ENCODE data around the gene ANTXR2. TPM values are rescaled to one million over a fixed set of nuclear protein-coding genes. Genes with fewer than 3 reads are reported as not detected.

Gene ANTXR2
- total RNA-seq, 2 experiments from 2014 or later = 15.3 to 16.7 TPM

DNA sequence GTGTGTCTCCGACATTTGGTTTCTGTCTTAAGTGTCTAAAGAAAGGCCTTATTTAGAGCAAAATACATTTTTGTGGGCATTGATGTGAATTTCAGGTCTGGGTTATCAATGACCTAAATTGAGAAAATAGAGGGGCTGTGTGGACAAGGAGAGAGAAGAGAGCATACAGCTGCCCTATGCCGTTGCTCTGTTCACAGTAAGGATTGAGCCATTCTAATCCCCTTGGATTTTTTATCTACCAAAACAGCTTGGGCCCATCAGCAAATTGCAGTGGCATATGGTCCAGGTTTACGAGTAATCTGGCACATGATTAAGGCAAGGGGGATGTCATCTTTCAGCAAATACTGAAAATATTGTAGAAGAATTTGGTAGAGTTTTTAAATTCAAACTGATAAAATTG lies 210.2 kb downstream of the ANTXR2 start:
- Histone ChIP-seq H3K4me1 (ENCODE audit: insufficient read depth, low read length) (no peaks in the 10 kb centered on the region), H3K27me3 (ENCODE audit: control insufficient read depth in 1 of 2, insufficient read depth in 2 of 2, low read length in 2 of 2) (peaks cover 0 to 3% of the 10 kb centered on the region in 2 experiments), H3K36me3 (ENCODE audit: insufficient read depth, low read length) (no peaks in the 10 kb centered on the region), H3K27ac (ENCODE audit: low read depth in 1 of 2, low read length in 2 of 2) (no peak overlapping the region), H3K4me3 (ENCODE audit: low read length) (no peak overlapping the region), H3K9me3 (ENCODE audit: control insufficient read depth in 1 of 2, insufficient read depth in 1 of 2, low read length in 2 of 2) (no peaks in the 10 kb centered on the region)
- Mint-ChIP-seq H3K36me3 (ENCODE audit: low read depth) (no peaks in the 10 kb centered on the region), H3K27me3 (no peaks in the 10 kb centered on the region), H3K27ac (no peak overlapping the region), H3K9me3 (no peaks in the 10 kb centered on the region), H3K4me1 (ENCODE audit: low read depth) (no peaks in the 10 kb centered on the region), H3K4me3 (no peak overlapping the region)
- TF ChIP-seq, protein P1, sequence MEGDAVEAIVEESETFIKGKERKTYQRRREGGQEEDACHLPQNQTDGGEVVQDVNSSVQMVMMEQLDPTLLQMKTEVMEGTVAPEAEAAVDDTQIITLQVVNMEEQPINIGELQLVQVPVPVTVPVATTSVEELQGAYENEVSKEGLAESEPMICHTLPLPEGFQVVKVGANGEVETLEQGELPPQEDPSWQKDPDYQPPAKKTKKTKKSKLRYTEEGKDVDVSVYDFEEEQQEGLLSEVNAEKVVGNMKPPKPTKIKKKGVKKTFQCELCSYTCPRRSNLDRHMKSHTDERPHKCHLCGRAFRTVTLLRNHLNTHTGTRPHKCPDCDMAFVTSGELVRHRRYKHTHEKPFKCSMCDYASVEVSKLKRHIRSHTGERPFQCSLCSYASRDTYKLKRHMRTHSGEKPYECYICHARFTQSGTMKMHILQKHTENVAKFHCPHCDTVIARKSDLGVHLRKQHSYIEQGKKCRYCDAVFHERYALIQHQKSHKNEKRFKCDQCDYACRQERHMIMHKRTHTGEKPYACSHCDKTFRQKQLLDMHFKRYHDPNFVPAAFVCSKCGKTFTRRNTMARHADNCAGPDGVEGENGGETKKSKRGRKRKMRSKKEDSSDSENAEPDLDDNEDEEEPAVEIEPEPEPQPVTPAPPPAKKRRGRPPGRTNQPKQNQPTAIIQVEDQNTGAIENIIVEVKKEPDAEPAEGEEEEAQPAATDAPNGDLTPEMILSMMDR (IDR thresholded peaks at IDR 0.05) = no peak
- intact Hi-C loops (cut with DNase I, micrococcal nuclease) = no loop called here
- DNase-seq = no peak
- POLR2A ChIA-PET = no interaction called here
- CTCF ChIA-PET = interaction anchor here (1.2 kb wide), 1 partner anchor 13 kb away, joined by 3 read pairs; no protein-coding TSS in a partner anchor
- ATAC-seq (ENCODE audit: poor library complexity) = no peak

DNA sequence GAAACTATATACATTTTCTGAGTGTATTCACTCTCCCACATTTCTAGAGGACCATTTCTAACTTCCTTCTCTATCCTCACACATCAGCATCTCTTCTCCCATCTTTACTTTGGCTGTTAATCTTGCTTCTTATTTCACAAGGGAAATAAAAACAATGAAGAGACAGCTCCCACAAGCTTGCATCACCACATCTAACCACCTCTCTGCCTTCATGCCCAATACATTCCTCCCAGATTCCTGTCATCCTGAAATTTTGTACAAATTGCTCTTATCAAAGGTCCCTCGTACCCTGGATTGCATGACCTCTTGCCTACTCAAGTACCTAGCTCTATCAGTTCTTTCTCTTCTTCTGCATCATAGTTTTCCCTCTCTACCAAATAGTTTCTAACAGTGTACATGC lies 215.2 kb downstream of the ANTXR2 start:
- Histone ChIP-seq H3K27me3 (ENCODE audit: control insufficient read depth in 1 of 2, insufficient read depth in 2 of 2, low read length in 2 of 2) (no peaks in the 10 kb centered on the region), H3K9me3 (ENCODE audit: control insufficient read depth in 1 of 2, insufficient read depth in 1 of 2, low read length in 2 of 2) (no peaks in the 10 kb centered on the region), H3K27ac (ENCODE audit: low read depth in 1 of 2, low read length in 2 of 2) (no peak overlapping the region), H3K4me3 (ENCODE audit: low read length) (no peak overlapping the region), H3K4me1 (ENCODE audit: insufficient read depth, low read length) (no peaks in the 10 kb centered on the region), H3K36me3 (ENCODE audit: insufficient read depth, low read length) (no peaks in the 10 kb centered on the region)
- Mint-ChIP-seq H3K27me3 (no peaks in the 10 kb centered on the region), H3K4me1 (ENCODE audit: low read depth) (no peaks in the 10 kb centered on the region), H3K27ac (no peak overlapping the region), H3K36me3 (ENCODE audit: low read depth) (no peaks in the 10 kb centered on the region), H3K9me3 (no peaks in the 10 kb centered on the region), H3K4me3 (no peak overlapping the region)
- ChIA-PET POLR2A (no interaction called here), CTCF (no interaction called here)
- TF ChIP-seq, protein P1 (IDR thresholded peaks at IDR 0.05) = no peak
- no peak for DNase-seq
- intact Hi-C loops (cut with DNase I, micrococcal nuclease) = no loop called here
- ATAC-seq (ENCODE audit: poor library complexity) = no peak

DNA sequence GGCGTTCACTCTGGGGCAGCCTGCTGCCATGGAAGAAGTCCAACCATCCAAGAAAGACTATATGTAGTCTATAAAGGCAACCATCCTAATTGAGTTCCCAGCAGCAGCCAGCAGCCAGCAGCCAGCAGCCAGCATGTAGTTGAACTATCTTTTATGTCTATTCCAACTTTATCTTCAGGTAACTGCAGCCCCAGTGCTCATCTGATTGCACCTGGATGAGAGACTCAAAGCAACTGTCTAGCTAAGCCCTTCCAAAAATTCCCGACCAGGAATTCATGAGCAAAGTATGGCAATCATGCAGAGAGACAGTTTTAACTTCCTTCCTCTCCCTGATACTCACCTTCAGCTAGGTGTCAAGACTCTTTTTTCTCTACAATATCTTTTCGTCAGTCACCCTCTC lies 216.8 kb downstream of the ANTXR2 start:
- POLR2A ChIA-PET = no interaction called here
- no peak overlapping the region for H3K27ac Mint-ChIP-seq
- H3K4me1 ChIP-seq (ENCODE audit: insufficient read depth, low read length) = no peaks in the 10 kb centered on the region

More for the DNA sequence above, 216.8 kb downstream of the ANTXR2 start:
- H3K4me3 Mint-ChIP-seq = no peak overlapping the region
- TF ChIP-seq, protein P1 (IDR thresholded peaks at IDR 0.05) = no peak
- H3K36me3 Mint-ChIP-seq (ENCODE audit: low read depth) = no peaks in the 10 kb centered on the region
- Histone ChIP-seq H3K36me3 (ENCODE audit: insufficient read depth, low read length) (no peaks in the 10 kb centered on the region), H3K27ac (ENCODE audit: low read depth in 1 of 2, low read length in 2 of 2) (no peak overlapping the region), H3K4me3 (ENCODE audit: low read length) (no peak overlapping the region), H3K9me3 (ENCODE audit: control insufficient read depth in 1 of 2, insufficient read depth in 1 of 2, low read length in 2 of 2) (no peaks in the 10 kb centered on the region), H3K27me3 (ENCODE audit: control insufficient read depth in 1 of 2, insufficient read depth in 2 of 2, low read length in 2 of 2) (no peaks in the 10 kb centered on the region)
- ATAC-seq (ENCODE audit: poor library complexity) (no peak), DNase-seq (no peak)
- no peaks in the 10 kb centered on the region for H3K9me3 Mint-ChIP-seq
- H3K4me1 Mint-ChIP-seq (ENCODE audit: low read depth) = no peaks in the 10 kb centered on the region
- CTCF ChIA-PET = interaction anchor here (1.1 kb wide), 1 partner anchor 9 kb away, joined by 4 read pairs; no protein-coding TSS in a partner anchor
- intact Hi-C loops (cut with DNase I, micrococcal nuclease) = no loop called here
- H3K27me3 Mint-ChIP-seq = no peaks in the 10 kb centered on the region

Data from CD4-positive, alpha-beta T cell (primary cell).